Neural cell (in vitro differentiated cells): ENCODE data around the gene CD83. TPM values are rescaled to one million over a fixed set of nuclear protein-coding genes. Genes with fewer than 3 reads are reported as not detected.

Experiments used
- H2AFZ ChIP-seq: fragments of 200-600, 300-800 bp; sonication (generic), shearing (Covaris generic); 2 replicates; pipeline ENCODE4 v1.6.0; 2014; ENCODE audit warnings: low read depth, mild to moderate bottlenecking, antibody characterized with exemption, low read length, moderate library complexity
- H3F3A ChIP-seq: fragments of 200-600 bp; shearing (Covaris generic); 2 replicates; pipeline ENCODE4 v1.6.1; 2016; ENCODE audit warnings: mild to moderate bottlenecking, moderate library complexity, mixed read lengths, antibody characterized with exemption, low read length; ENCODE audit not compliant: insufficient read depth, poor library complexity, severe bottlenecking
- H3K27ac ChIP-seq: fragments of 200-600, 300-800 bp; sonication (generic), shearing (Covaris generic); 2 replicates; pipeline ENCODE4 v1.5.1; 2014; ENCODE audit warnings: mild to moderate bottlenecking, low read length, moderate library complexity
- H3K27me3 ChIP-seq: fragments of 300-800, 200-600 bp; sonication (generic), shearing (Covaris generic); 2 replicates; pipeline ENCODE4 v1.6.0; 2014; ENCODE audit warnings: mild to moderate bottlenecking, low read depth, low read length, moderate library complexity; ENCODE audit not compliant: insufficient read depth
- H3K36me3 ChIP-seq: fragments of 300-800, 200-600 bp; sonication (generic), shearing (Covaris generic); 2 replicates; pipeline ENCODE4 v1.5.1; 2014; ENCODE audit warnings: mild to moderate bottlenecking, antibody characterized with exemption, low read length, moderate library complexity; ENCODE audit not compliant: insufficient read depth
- H3K4me2 ChIP-seq: fragments of 300-800, 200-600 bp; sonication (generic), shearing (Covaris generic); 2 replicates; pipeline ENCODE4 v1.6.0; 2014; ENCODE audit warnings: mild to moderate bottlenecking, low read length
- H3K4me3 ChIP-seq: fragments of 300-800, 200-600 bp; sonication (generic), shearing (Covaris generic); 2 replicates; pipeline ENCODE4 v1.5.1; 2014; ENCODE audit warnings: mild to moderate bottlenecking, low read length, moderate library complexity
- H3K79me2 ChIP-seq: fragments of 200-600 bp; shearing (Covaris generic); replicated peaks from 2 replicates; pipeline ENCODE4 v1.6.0; 2014; ENCODE audit warnings: mild to moderate bottlenecking, low read length, moderate library complexity; ENCODE audit not compliant: insufficient read depth
- H3K9ac ChIP-seq: fragments of 300-800, 200-600 bp; sonication (generic), shearing (Covaris generic); 2 replicates; pipeline ENCODE4 v1.6.1; 2016; ENCODE audit warnings: mild to moderate bottlenecking, low read length, mixed read lengths
- H3K9me2 ChIP-seq: fragments of 200-600 bp; shearing (Covaris generic); 2 replicates; pipeline ENCODE4 v1.6.1; 2016; ENCODE audit warnings: mild to moderate bottlenecking, low read length, mixed read lengths; ENCODE audit not compliant: insufficient read depth
- H3K9me3 ChIP-seq: fragments of 200-600, 300-800 bp; sonication (generic), shearing (Covaris generic); 2 replicates; pipeline ENCODE4 v1.6.1; 2016; ENCODE audit warnings: mild to moderate bottlenecking, mixed run types, low read length, moderate library complexity, mixed read lengths
- H4K20me1 ChIP-seq: fragments of 200-600 bp; shearing (Covaris generic); 2 replicates; pipeline ENCODE4 v1.6.1; 2016; ENCODE audit warnings: mild to moderate bottlenecking, mixed run types; ENCODE audit not compliant: insufficient read depth
- EP300 ChIP-seq: fragments of 450-650 bp; conservative IDR thresholded peaks from 2 replicates; pipeline ENCODE4 v1.6.1; 2014; ENCODE audit warnings: antibody characterized with exemption, mild to moderate bottlenecking, moderate library complexity; ENCODE audit not compliant: poor library complexity, severe bottlenecking
- MXI1 ChIP-seq: fragments of 450-650 bp; conservative IDR thresholded peaks from 2 replicates; pipeline ENCODE4 v1.6.1; 2014; ENCODE audit warnings: antibody characterized with exemption, mild to moderate bottlenecking; ENCODE audit not compliant: poor library complexity, severe bottlenecking
- POLR2AphosphoS5 ChIP-seq: IDR thresholded peaks from 2 replicates; pipeline ENCODE4 v1.6.1; 2012
- RAD21 ChIP-seq: fragments of 450-650 bp; conservative IDR thresholded peaks from 2 replicates; pipeline ENCODE4 v1.6.1; 2014; ENCODE audit warnings: antibody characterized with exemption, mild to moderate bottlenecking, moderate library complexity
- SMC3 ChIP-seq: fragments of 450-650 bp; conservative IDR thresholded peaks from 2 replicates; pipeline ENCODE4 v1.6.1; 2014; ENCODE audit warnings: antibody characterized with exemption, mild to moderate bottlenecking, moderate library complexity; ENCODE audit not compliant: poor library complexity
- TAF1 ChIP-seq: IDR thresholded peaks from 2 replicates; pipeline ENCODE4 v1.6.1; 2012; ENCODE audit warnings: low read depth
- polyA plus RNA-seq: library from polyadenylated mRNA; depleted of rRNA; stranded (reverse); fragments of >200 nt; gene quantifications from 2 replicates; pipeline ENCODE4 v1.2.3, GENCODE V29; 2014
- TF ChIP-seq, protein P1 (sequence below): fragments of 450-650 bp; IDR thresholded peaks from 2 replicates; pipeline ENCODE4 v1.5.1; 2014; ENCODE audit warnings: antibody characterized with exemption, mild to moderate bottlenecking, moderate library complexity; ENCODE audit not compliant: poor library complexity, severe bottlenecking
- TF ChIP-seq, protein P2 (sequence below): IDR thresholded peaks from 2 replicates; pipeline ENCODE4 v1.6.1; 2012; ENCODE audit warnings: borderline replicate concordance

The CD83 gene
- polyA plus RNA-seq, 1 donor from 2014 or later, result 17.0 TPM

- Histone ChIP-seq H3K4me2 (no peak overlapping the region), H3K27ac (no peak overlapping the region), H3F3A (no peaks in the 10 kb centered on the region), H3K4me3 (no peak overlapping the region), H3K27me3 (no peaks in the 10 kb centered on the region), H3K9me2 (no peaks in the 10 kb centered on the region), H3K9ac (no peak overlapping the region), H3K9me3 (peaks cover 4% of the 10 kb centered on the region), H4K20me1 (no peaks in the 10 kb centered on the region), H3K36me3 (no peaks in the 10 kb centered on the region), H3K79me2 (no peaks in the 10 kb centered on the region), H2AFZ (no peak overlapping the region)
- TF ChIP-seq RAD21, result no peak
- TF ChIP-seq TAF1, result no peak
- TF ChIP-seq, protein P1, sequence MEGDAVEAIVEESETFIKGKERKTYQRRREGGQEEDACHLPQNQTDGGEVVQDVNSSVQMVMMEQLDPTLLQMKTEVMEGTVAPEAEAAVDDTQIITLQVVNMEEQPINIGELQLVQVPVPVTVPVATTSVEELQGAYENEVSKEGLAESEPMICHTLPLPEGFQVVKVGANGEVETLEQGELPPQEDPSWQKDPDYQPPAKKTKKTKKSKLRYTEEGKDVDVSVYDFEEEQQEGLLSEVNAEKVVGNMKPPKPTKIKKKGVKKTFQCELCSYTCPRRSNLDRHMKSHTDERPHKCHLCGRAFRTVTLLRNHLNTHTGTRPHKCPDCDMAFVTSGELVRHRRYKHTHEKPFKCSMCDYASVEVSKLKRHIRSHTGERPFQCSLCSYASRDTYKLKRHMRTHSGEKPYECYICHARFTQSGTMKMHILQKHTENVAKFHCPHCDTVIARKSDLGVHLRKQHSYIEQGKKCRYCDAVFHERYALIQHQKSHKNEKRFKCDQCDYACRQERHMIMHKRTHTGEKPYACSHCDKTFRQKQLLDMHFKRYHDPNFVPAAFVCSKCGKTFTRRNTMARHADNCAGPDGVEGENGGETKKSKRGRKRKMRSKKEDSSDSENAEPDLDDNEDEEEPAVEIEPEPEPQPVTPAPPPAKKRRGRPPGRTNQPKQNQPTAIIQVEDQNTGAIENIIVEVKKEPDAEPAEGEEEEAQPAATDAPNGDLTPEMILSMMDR, result no peak
- TF ChIP-seq POLR2AphosphoS5, result no peak
- no peak for TF ChIP-seq MXI1
- no peak for TF ChIP-seq SMC3
- TF ChIP-seq EP300, result no peak
- TF ChIP-seq, protein P2, sequence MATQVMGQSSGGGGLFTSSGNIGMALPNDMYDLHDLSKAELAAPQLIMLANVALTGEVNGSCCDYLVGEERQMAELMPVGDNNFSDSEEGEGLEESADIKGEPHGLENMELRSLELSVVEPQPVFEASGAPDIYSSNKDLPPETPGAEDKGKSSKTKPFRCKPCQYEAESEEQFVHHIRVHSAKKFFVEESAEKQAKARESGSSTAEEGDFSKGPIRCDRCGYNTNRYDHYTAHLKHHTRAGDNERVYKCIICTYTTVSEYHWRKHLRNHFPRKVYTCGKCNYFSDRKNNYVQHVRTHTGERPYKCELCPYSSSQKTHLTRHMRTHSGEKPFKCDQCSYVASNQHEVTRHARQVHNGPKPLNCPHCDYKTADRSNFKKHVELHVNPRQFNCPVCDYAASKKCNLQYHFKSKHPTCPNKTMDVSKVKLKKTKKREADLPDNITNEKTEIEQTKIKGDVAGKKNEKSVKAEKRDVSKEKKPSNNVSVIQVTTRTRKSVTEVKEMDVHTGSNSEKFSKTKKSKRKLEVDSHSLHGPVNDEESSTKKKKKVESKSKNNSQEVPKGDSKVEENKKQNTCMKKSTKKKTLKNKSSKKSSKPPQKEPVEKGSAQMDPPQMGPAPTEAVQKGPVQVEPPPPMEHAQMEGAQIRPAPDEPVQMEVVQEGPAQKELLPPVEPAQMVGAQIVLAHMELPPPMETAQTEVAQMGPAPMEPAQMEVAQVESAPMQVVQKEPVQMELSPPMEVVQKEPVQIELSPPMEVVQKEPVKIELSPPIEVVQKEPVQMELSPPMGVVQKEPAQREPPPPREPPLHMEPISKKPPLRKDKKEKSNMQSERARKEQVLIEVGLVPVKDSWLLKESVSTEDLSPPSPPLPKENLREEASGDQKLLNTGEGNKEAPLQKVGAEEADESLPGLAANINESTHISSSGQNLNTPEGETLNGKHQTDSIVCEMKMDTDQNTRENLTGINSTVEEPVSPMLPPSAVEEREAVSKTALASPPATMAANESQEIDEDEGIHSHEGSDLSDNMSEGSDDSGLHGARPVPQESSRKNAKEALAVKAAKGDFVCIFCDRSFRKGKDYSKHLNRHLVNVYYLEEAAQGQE, result no peak
These were observed 10.6 kb upstream of the CD83 start for GRCh38 chr6:14107000-14107399.

DNA sequence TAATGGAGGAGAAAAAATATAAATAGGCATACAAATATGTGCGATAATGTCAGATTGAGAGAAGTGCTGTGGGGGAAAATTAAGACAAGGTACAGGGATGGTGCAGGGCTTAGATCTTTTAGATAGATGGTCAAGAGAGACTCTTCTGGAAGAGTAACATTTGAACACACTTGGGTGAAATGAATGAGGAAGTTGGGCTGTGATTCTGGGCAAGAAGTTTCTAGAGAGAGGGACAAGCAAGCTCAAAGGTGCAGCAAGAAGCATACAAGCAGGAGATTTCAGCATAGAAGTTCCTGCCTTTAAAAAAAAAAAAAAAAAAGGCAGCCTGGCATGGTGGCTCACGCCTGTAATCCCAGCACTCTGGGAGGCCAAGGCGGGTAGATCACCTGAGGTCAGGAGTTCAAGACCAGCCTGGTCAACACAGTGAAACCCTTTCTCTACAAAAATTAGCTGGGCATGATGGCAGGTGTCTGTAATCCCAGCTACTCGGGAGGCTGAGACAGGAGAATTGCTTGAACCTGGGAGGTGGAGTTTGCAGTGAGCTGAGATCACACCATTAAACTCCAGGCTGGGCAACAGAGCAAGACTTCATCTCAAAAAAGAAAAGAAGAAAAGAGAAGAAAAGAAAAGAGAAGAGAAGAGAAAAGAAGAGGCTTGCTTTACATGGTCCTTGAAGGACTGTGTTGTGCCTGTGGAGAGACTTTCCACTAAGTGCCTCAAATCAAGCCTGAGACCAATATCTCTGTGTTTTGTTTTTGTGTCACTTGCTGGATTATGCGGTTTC, 9.7 kb upstream of the CD83 start:
- TF ChIP-seq MXI1 (no peak), EP300 (no peak)
- TF ChIP-seq, protein P2, result no peak
- Histone ChIP-seq H3K36me3 (no peaks in the 10 kb centered on the region), H3K79me2 (no peaks in the 10 kb centered on the region), H3K27me3 (no peaks in the 10 kb centered on the region), H4K20me1 (no peaks in the 10 kb centered on the region), H3K4me3 (no peak overlapping the region), H2AFZ (no peak overlapping the region), H3K4me2 (no peak overlapping the region), H3F3A (no peaks in the 10 kb centered on the region), H3K9me3 (peaks cover 4% of the 10 kb centered on the region), H3K27ac (no peak overlapping the region), H3K9me2 (no peaks in the 10 kb centered on the region), H3K9ac (no peak overlapping the region)
